Measurements from ENCODE around the gene KRTAP5-11.
"Not testable (repeated sequence)": the region's sequence is repeated elsewhere in the genome, so short reads cannot be mapped to it uniquely, and the experiment has no call there.

KRTAP5-11 gene

GRCh38 chr11:71554996-71555395 is 27.7 kb downstream of the KRTAP5-11 start:
- no peak for DNase-seq

GRCh38 chr11:71551711-71552110 is 31.0 kb downstream of the KRTAP5-11 start:
- no peak for DNase-seq

- no peak for DNase-seq
Observed at GRCh38 chr11:71548716-71549151, 33.9 kb downstream of the KRTAP5-11 start.

- DNase-seq, result no peak
Observed at GRCh38 chr11:71548120-71548519, 34.6 kb downstream of the KRTAP5-11 start, which contains the start of gene KRTAP5-9. TSS of gene KRTAP5-9 (plus strand) at chr11:71548420. CDS start at chr11:71548658, 238 bp downstream.

GRCh38 chr11:71545405-71545966 is 37.2 kb downstream of the KRTAP5-11 start:
- no peak for DNase-seq

GRCh38 chr11:71544525-71545214 is 38.0 kb downstream of the KRTAP5-11 start:
- no peak for DNase-seq

GRCh38 chr11:71543866-71544265 is 38.8 kb downstream of the KRTAP5-11 start:
- DNase-seq, result no peak

GRCh38 chr11:71542879-71543777 is 39.5 kb downstream of the KRTAP5-11 start:
- peak; percentile 26 for DNase-seq

- DNase-seq, result no peak
Observed at GRCh38 chr11:71542382-71542781, 40.3 kb downstream of the KRTAP5-11 start.

GRCh38 chr11:71540521-71541304 is 42.0 kb downstream of the KRTAP5-11 start:
- DNase-seq, result not testable (repeated sequence)

GRCh38 chr11:71539971-71540370 is 42.7 kb downstream of the KRTAP5-11 start:
- not testable (repeated sequence) for DNase-seq

GRCh38 chr11:71539017-71539416 is 43.7 kb downstream of the KRTAP5-11 start:
- DNase-seq, result no peak

GRCh38 chr11:71538666-71538990 is 44.0 kb downstream of the KRTAP5-11 start:
- DNase-seq, result no peak

- not testable (repeated sequence) for DNase-seq
Observed at GRCh38 chr11:71537977-71538665, 44.6 kb downstream of the KRTAP5-11 start, which contains the start of gene KRTAP5-8. TSS of gene KRTAP5-8 (plus strand) at chr11:71538025. CDS start at chr11:71538056, 31 bp downstream.

GRCh38 chr11:71537537-71537936 is 45.1 kb downstream of the KRTAP5-11 start:
- no peak for DNase-seq

- DNase-seq, result no peak
Observed at GRCh38 chr11:71535825-71536224, 46.9 kb downstream of the KRTAP5-11 start.

- not testable (repeated sequence) for DNase-seq
Observed at GRCh38 chr11:71534711-71535608, 47.7 kb downstream of the KRTAP5-11 start.

- no peak for DNase-seq
Observed at GRCh38 chr11:71532036-71532610, 50.6 kb downstream of the KRTAP5-11 start.
